Subcutaneous adipose tissue (tissue), 4 donors: ENCODE results near the gene NTRK2. TPM values are rescaled to one million over a fixed set of nuclear protein-coding genes. Genes with fewer than 3 reads are reported as not detected.

Experiments
- CTCF ChIP-seq: fragments of 450-650 bp; IDR thresholded peaks from one replicate; pipeline ENCODE4 v1.5.1; 2016; ENCODE audit warnings: low read depth, mild to moderate bottlenecking, control low read depth, antibody characterized with exemption, moderate library complexity
- total RNA-seq, 4 donors: library from RNA; depleted of rRNA; stranded (reverse); fragments of >200 nt; gene quantifications; one replicate each; pipeline ENCODE4 v1.1.0, GENCODE V29; 2016

Gene NTRK2
- total RNA-seq, 4 donors from 2014 or later, result 51.5 to 105 (median 66.8) TPM

DNA sequence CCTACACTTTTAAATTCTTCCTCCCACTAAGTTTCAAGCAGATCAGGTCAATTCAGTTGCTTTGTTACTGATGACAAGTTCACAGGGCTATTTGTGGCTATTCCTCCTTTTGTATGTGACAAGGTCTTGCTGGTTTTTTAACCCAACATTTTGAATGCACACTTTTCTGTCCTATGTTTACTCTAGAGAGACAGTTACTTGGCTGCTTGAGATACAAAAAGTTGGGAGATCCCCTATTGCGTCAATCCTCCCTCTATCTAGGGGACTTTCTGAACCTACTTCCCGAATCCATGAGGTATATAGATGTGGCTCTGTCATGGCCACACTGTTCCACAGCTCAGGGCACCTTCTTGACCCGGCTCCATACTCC lies 386.7 kb downstream of the NTRK2 start:
- TF ChIP-seq CTCF, result no peak

- no peak for TF ChIP-seq CTCF
Measured at GRCh38 chr9:85061969-85062368, 392.4 kb downstream of the NTRK2 start.

DNA sequence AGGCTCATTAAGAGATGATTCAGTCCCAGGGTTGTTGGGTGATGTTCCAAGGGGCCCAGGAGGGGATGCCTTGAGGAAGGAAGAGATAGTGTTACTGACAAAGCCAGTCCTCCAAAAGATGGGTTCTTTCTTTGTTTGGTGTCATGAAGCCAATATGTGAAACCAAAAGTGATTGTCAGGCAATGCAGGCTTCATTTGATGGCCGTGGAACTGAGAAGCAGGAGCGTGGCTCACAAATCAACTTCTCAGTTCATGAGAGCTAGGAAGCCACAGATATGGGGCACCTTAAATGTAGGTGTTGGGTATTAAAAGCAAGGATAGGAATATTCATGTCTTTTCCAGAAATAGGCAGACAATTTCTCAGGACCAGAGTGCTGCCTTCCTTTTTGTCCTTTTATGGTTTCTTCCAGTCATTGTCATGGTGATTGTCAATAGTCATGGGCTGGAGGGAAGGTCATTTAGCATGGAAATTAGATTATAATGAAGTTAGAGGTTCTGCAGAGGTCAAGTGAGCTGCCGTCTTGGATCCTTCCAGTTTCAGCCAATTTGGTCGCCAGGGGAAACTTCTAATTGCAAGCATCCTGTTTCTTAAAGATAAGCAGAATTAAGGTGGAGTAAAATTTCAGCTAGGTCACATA lies 393.0 kb downstream of the NTRK2 start:
- no peak for TF ChIP-seq CTCF

- TF ChIP-seq CTCF, result no peak
Measured at GRCh38 chr9:85064811-85065371, 395.4 kb downstream of the NTRK2 start.

DNA sequence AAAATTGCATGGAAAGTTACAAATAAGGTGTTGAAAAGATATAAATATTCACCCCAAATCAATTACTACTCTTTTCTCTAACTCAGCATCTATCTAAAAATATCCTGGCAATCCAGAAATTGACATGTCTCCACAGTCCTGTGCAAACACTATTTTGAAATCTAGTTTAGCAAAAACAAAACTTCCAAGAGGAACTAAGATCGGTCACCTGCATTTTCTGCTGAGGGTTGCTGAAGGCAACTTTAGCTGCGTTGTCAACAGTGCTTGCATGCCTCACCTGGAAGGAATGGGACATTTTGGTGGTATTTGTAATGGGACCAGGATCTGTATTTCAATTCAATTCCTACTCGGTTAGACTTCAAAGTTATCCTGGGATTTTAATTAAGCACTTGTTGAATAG lies 398.3 kb downstream of the NTRK2 start:
- TF ChIP-seq CTCF, result no peak
